Common myeloid progenitor, CD34-positive (primary cell): ENCODE measurements around the gene NDRG2.

Source experiments
- CTCF ChIA-PET: fragments of 350-600 bp; sonication (Branson Sonifier 250); formaldehyde crosslinking; loops from one replicate; lab custom pipeline; 2021; ENCODE audit warnings: antibody characterized with exemption; lab: Charles Lee
- POLR2A ChIA-PET: fragments of 350-600 bp; sonication (Branson Sonifier 250); formaldehyde crosslinking; loops from one replicate; lab custom pipeline; 2021; ENCODE audit warnings: antibody characterized with exemption; lab: Charles Lee
- DNase-seq, 3 donors: peaks; one replicate each; pipeline versions ENCODE4 v3.0.0 to v3.0.0-alpha.2; 2013
- H3K27ac ChIP-seq, 2 experiments: 1 replicate in 1 of 2; 2 replicates in 1 of 2; pipeline ENCODE4 v1.7.0; 2013; ENCODE audit warnings: inconsistent platforms in 2 of 2, low read length in 2 of 2, mild to moderate bottlenecking in 2 of 2, low read depth in 1 of 2, moderate library complexity in 1 of 2; ENCODE audit not compliant: severe bottlenecking in 2 of 2, insufficient read depth in 1 of 2, poor library complexity in 1 of 2
- H3K27me3 ChIP-seq, 5 experiments: replicated peaks in 2 of 5; 1 replicate in 3 of 5; 2 replicates in 2 of 5; pipeline versions ENCODE4 v1.6.1 to v1.7.0; 2013; ENCODE audit warnings: low read length in 4 of 5, mild to moderate bottlenecking in 2 of 5, moderate library complexity in 2 of 5, inconsistent platforms in 1 of 5; ENCODE audit not compliant: insufficient read depth in 5 of 5, control insufficient read depth in 4 of 5
- H3K36me3 ChIP-seq, 4 experiments: 1 replicate in 2 of 4; 2 replicates in 2 of 4; pipeline versions ENCODE4 v1.6.1 to v1.7.0; 2013; ENCODE audit warnings: low read length in 3 of 4, control low read depth in 1 of 4, mild to moderate bottlenecking in 1 of 4; ENCODE audit not compliant: control insufficient read depth in 4 of 4, insufficient read depth in 4 of 4
- H3K4me1 ChIP-seq, 4 experiments: 1 replicate in 3 of 4; 2 replicates in 1 of 4; pipeline versions ENCODE4 v1.6.1 to v1.7.1; 2013; ENCODE audit warnings: low read length in 3 of 4, mild to moderate bottlenecking in 3 of 4, control low read depth in 1 of 4, inconsistent platforms in 1 of 4, moderate library complexity in 1 of 4; ENCODE audit not compliant: control insufficient read depth in 4 of 4, insufficient read depth in 4 of 4; ENCODE audit errors: control extremely low read depth in 1 of 4
- H3K4me3 ChIP-seq, 7 experiments: 1 replicate in 4 of 7; 2 replicates in 3 of 7; pipeline versions ENCODE4 v1.5.1 to v1.7.0; 2013; ENCODE audit warnings: mild to moderate bottlenecking in 7 of 7, low read length in 6 of 7, moderate library complexity in 6 of 7, inconsistent platforms in 2 of 7, low read depth in 2 of 7, control low read depth in 1 of 7; ENCODE audit not compliant: insufficient read depth in 4 of 7, control insufficient read depth in 1 of 7; ENCODE audit errors: extremely low read depth in 1 of 7
- H3K9me3 ChIP-seq, 5 experiments: 1 replicate in 4 of 5; 2 replicates in 1 of 5; pipeline versions ENCODE4 v1.6.1 to v1.7.1; 2013; ENCODE audit warnings: low read length in 4 of 5, mild to moderate bottlenecking in 2 of 5, inconsistent platforms in 1 of 5, low read depth in 1 of 5, moderate library complexity in 1 of 5; ENCODE audit not compliant: control insufficient read depth in 4 of 5, insufficient read depth in 2 of 5; ENCODE audit errors: control extremely low read depth in 1 of 5
- WGBS: methylation state at CpG from one replicate; pipeline ENCODE4 v1.1.5; 2013; ENCODE audit not compliant: insufficient coverage; 5-methylcytosine and 5-hydroxymethylcytosine counted together

The NDRG2 gene

GRCh38 chr14:20978687-20979086, 46.2 kb downstream of the NDRG2 start:
- Histone ChIP-seq H3K27me3 (no peaks in the 10 kb centered on the region), H3K4me3 (no peak overlapping the region), H3K9me3 (no peaks in the 10 kb centered on the region), H3K36me3 (no peaks in the 10 kb centered on the region), H3K4me1 (no peaks in the 10 kb centered on the region), H3K27ac (no peak overlapping the region)
- ChIA-PET POLR2A (no interaction called here), CTCF (interaction anchor here (0.9 kb wide), 1 partner anchor 10 kb away, joined by 4 read pairs; no protein-coding TSS in a partner anchor)
- 60% methylated on average over 1 of the region's 1 CpG for WGBS
- DNase-seq: no peak

GRCh38 chr14:20976291-20976690, 48.6 kb downstream of the NDRG2 start:
- Histone ChIP-seq H3K36me3 (no peaks in the 10 kb centered on the region), H3K4me1 (peaks cover 0 to 6% (median 4%) of the 10 kb centered on the region in 4 experiments), H3K4me3 (no peak overlapping the region), H3K27ac (no peak overlapping the region), H3K9me3 (no peaks in the 10 kb centered on the region), H3K27me3 (no peaks in the 10 kb centered on the region)
- POLR2A ChIA-PET: interaction anchor here (0.6 kb wide), 1 partner anchor 552 kb away, joined by 3 read pairs; no protein-coding TSS in a partner anchor
- CTCF ChIA-PET: interaction anchor here (0.6 kb wide), 1 partner anchor 9 kb away, joined by 3 read pairs; no protein-coding TSS in a partner anchor
- no CpG with 5 or more reads among the region's 1 CpG for WGBS
- no peak for DNase-seq

- Histone ChIP-seq H3K27me3 (no peaks in the 10 kb centered on the region), H3K27ac (no peak overlapping the region), H3K9me3 (no peaks in the 10 kb centered on the region), H3K4me1 (peaks cover 0 to 14% (median 11%) of the 10 kb centered on the region in 4 experiments), H3K36me3 (no peaks in the 10 kb centered on the region), H3K4me3 (no peak overlapping the region)
- CTCF ChIA-PET: interaction anchor here (0.9 to 8.0 kb wide), 11 partner anchors 9 to 277 kb away, joined by 3 to 92 read pairs (median 6); no protein-coding TSS in a partner anchor
- no peak for DNase-seq
- 100% methylated on average over 1 of the region's 3 CpGs for WGBS
- POLR2A ChIA-PET: no interaction called here
Measured at GRCh38 chr14:20973501-20973900, 51.4 kb downstream of the NDRG2 start.

- Histone ChIP-seq H3K4me3 (peak overlapping the region in 6 of 7 experiments; percentile 64 to 92 (median 80)), H3K4me1 (peaks cover 0 to 14% (median 11%) of the 10 kb centered on the region in 4 experiments), H3K9me3 (no peaks in the 10 kb centered on the region), H3K27ac (no peak overlapping the region), H3K27me3 (peaks cover 0 to 2% (median 0%) of the 10 kb centered on the region in 5 experiments), H3K36me3 (no peaks in the 10 kb centered on the region)
- POLR2A ChIA-PET: no interaction called here
- CTCF ChIA-PET: interaction anchor here (0.6 to 8.0 kb wide), 29 partner anchors 11 to 644 kb away, joined by 3 to 92 read pairs (median 4); partner anchors contain the start of genes RNASE2 and RNASE7
- DNase-seq: no peak
- WGBS: 17% methylated on average over 8 of the region's 8 CpGs
Measured at GRCh38 chr14:20971705-20972021, 53.2 kb downstream of the NDRG2 start.

GRCh38 chr14:20970983-20971704, 53.7 kb downstream of the NDRG2 start:
- ChIA-PET CTCF (interaction anchor here (0.6 to 8.0 kb wide), 38 partner anchors 11 to 644 kb away, joined by 3 to 92 read pairs (median 4); partner anchors contain the start of genes RNASE2 and RNASE7), POLR2A (interaction anchor here (0.7 kb wide), 1 partner anchor 98 kb away, joined by 3 read pairs; no protein-coding TSS in a partner anchor)
- no peaks in the 10 kb centered on the region for H3K9me3 ChIP-seq
- peaks cover 0 to 2% (median 0%) of the 10 kb centered on the region in 5 experiments for H3K27me3 ChIP-seq
- DNase-seq: peak; percentile 81 to 88 (median 88)
- H3K4me1 ChIP-seq: peaks cover 0 to 14% (median 11%) of the 10 kb centered on the region in 4 experiments
- 0% methylated on average over 37 of the region's 47 CpGs for WGBS
- no peaks in the 10 kb centered on the region for H3K36me3 ChIP-seq
- H3K4me3 ChIP-seq: peak overlapping the region; percentile 47 to 92 (median 79)
- no peak overlapping the region for H3K27ac ChIP-seq

GRCh38 chr14:20970647-20970982, 54.2 kb downstream of the NDRG2 start:
- POLR2A ChIA-PET: interaction anchor here (0.7 kb wide), 1 partner anchor 97 kb away, joined by 3 read pairs; no protein-coding TSS in a partner anchor
- WGBS: 27% methylated on average over 5 of the region's 10 CpGs
- CTCF ChIA-PET: interaction anchor here (0.8 to 8.0 kb wide), 34 partner anchors 11 to 279 kb away, joined by 3 to 92 read pairs (median 4); partner anchors contain the start of gene RNASE2
- no peak for DNase-seq
- no peaks in the 10 kb centered on the region for H3K36me3 ChIP-seq
- H3K4me1 ChIP-seq: peaks cover 0 to 14% (median 11%) of the 10 kb centered on the region in 4 experiments
- H3K9me3 ChIP-seq: no peaks in the 10 kb centered on the region
- peaks cover 0 to 2% (median 0%) of the 10 kb centered on the region in 5 experiments for H3K27me3 ChIP-seq
- H3K4me3 ChIP-seq: peak overlapping the region; percentile 47 to 92 (median 79)
- no peak overlapping the region for H3K27ac ChIP-seq

- no peaks in the 10 kb centered on the region for H3K36me3 ChIP-seq
- no peak overlapping the region for H3K27ac ChIP-seq
- POLR2A ChIA-PET: no interaction called here
- CTCF ChIA-PET: interaction anchor here (1.0 to 8.0 kb wide), 6 partner anchors 9 to 275 kb away, joined by 3 to 92 read pairs (median 22); no protein-coding TSS in a partner anchor
- H3K4me1 ChIP-seq: peaks cover 0 to 14% (median 11%) of the 10 kb centered on the region in 4 experiments
- no peaks in the 10 kb centered on the region for H3K9me3 ChIP-seq
- peaks cover 0 to 2% (median 0%) of the 10 kb centered on the region in 5 experiments for H3K27me3 ChIP-seq
- no peak for DNase-seq
- no peak overlapping the region for H3K4me3 ChIP-seq
- 100% methylated on average over 3 of the region's 3 CpGs for WGBS
Measured at GRCh38 chr14:20969336-20969735, 55.5 kb downstream of the NDRG2 start.
